Heart right ventricle (tissue), 16 donors: ENCODE results near the gene SLC25A21. TPM values are rescaled to one million over a fixed set of nuclear protein-coding genes. Genes with fewer than 3 reads are reported as not detected.

ENCODE experiments used
- ATAC-seq, 8 donors: fragments of 200-7000 bp; cut with Tn5 transposase; one replicate each; pipeline ENCODE4 v1.9.1; 2020; ENCODE audit warnings: mild to moderate bottlenecking in 8 of 8, moderate library complexity in 8 of 8, moderate number of reproducible peaks in 1 of 8
- DNase-seq, 2 donors: peaks; one replicate each; pipeline ENCODE4 v3.0.0-alpha.2; 2020
- H3K27ac ChIP-seq, 10 donors: fragments of 200-600 bp; sonication (generic) in 2 of 10; one replicate each; pipeline versions ENCODE4 v1.5.0 to v1.8.0; 2020 to 2022; ENCODE audit warnings: mild to moderate bottlenecking in 3 of 10
- H3K27me3 ChIP-seq, 7 donors: fragments of 200-600 bp; one replicate each; pipeline ENCODE4 v1.8.0; 2021 to 2022; ENCODE audit warnings: mild to moderate bottlenecking in 2 of 7
- H3K36me3 ChIP-seq, 9 donors: fragments of 200-600 bp; sonication (generic) in 1 of 9; one replicate each; pipeline versions ENCODE4 v1.5.0 to v1.8.0; 2020 to 2022; ENCODE audit warnings: mild to moderate bottlenecking in 2 of 9
- H3K4me1 ChIP-seq, 9 donors: fragments of 200-600 bp; sonication (generic) in 1 of 9; one replicate each; pipeline versions ENCODE4 v1.5.0 to v1.8.0; 2020 to 2022; ENCODE audit warnings: mild to moderate bottlenecking in 4 of 9
- H3K4me3 ChIP-seq, 10 donors: fragments of 200-600 bp; sonication (generic) in 2 of 10; one replicate each; pipeline versions ENCODE4 v1.5.0 to v1.8.0; 2020 to 2022; ENCODE audit warnings: mild to moderate bottlenecking in 7 of 10, moderate library complexity in 2 of 10
- H3K9me3 ChIP-seq, 11 donors: fragments of 200-600 bp in 10 of 11; sonication (generic) in 2 of 11; one replicate each; pipeline versions ENCODE4 v1.5.0 to v1.8.0; 2013 to 2022; ENCODE audit warnings: mild to moderate bottlenecking in 2 of 11, control low read depth in 1 of 11, moderate library complexity in 1 of 11
- CTCF ChIP-seq, 9 donors: fragments of 200-600 bp; sonication (generic) in 2 of 9; IDR thresholded peaks; one replicate each; pipeline versions ENCODE4 v1.5.0 to v1.8.0; 2021 to 2022; ENCODE audit warnings: antibody characterized with exemption in 9 of 9, mild to moderate bottlenecking in 5 of 9, moderate library complexity in 1 of 9
- WGBS, 2 donors: extraction: QIAGEN DNeasy Blood & Tissue Kit; methylation state at CpG; one replicate each; pipeline ENCODE4 v1.1.7; 2013; ENCODE audit warnings: inconsistent platforms in 1 of 2; 5-methylcytosine and 5-hydroxymethylcytosine counted together
- intact Hi-C, 10 donors: fragments of 100-400 bp; cut with DNase I; formaldehyde crosslinking; loops; one replicate each; pipeline versions ENCODE4 v1.11.1 to v1.14.2; 2022
- polyA plus RNA-seq, 2 donors: library from polyadenylated mRNA; stranded (reverse); fragments of 200-250 nt; gene quantifications; one replicate each; pipeline ENCODE4 v1.2.3, GENCODE V29; 2013
- total RNA-seq, 10 donors: library from RNA; stranded (reverse); fragmentation: NEBNext Ultra II Directional in 3 of 10; extraction: Animal tissue kit (Norgen Biotek cat#: 25700) in 3 of 10; gene quantifications; one replicate each; pipeline versions ENCODE4 v1.2.1 to v1.2.4, GENCODE V29; 2021 to 2023
- donor health status: Arrhythmogenic right ventricular cardiomyopathy.
- donor health status: ischemic (EF 13 %, LVEDD 7.1; RV severe dilation, severe dysfunction).
- donor health status: healthy with polysubstance abuse.
- donor health status: DM: no; HTN: yes; CAD: no.
- donor health status: DM: no; HTN: no; CAD: no.
- donor health status: ischemic (EF 25% LVEDD 6.9; RV normal size, moderate dysfunction).
- donor health status: ischemic (EF 25% LVEDD 5.7; RV mildly dilated, moderate dysfunction).
- donor health status: healthy.
- donor health status: DM: yes; HTN: yes; CAD: no.
- donor health status: Ischemic cardiomyopathy.
- donor health status: ischemic (EF 35%, LVEDD 5.7; RV mildly dilated, moderate dysfunction).
- donor health status: nonischemic (EF 11% LVEDD 7.7; RV severe dilation, severe dysfunction).
- donor health status: DM: yes; HTN: yes; CAD: no.
- donor health status: PGD.
- donor health status: ischemic (EF 29% LVEDD 5.4; RV normal size, mild dysfunction).
- donor health status: nonischemic (EF 23%, LVEDD 6.1; RV moderate dilation, normal function).

Gene SLC25A21
- total and polyA plus RNA-seq, 12 donors: 0.08 to 1.3 (median 0.34) TPM

- Histone ChIP-seq H3K4me3 (no peak overlapping the region), H3K36me3 (no peaks in the 10 kb centered on the region), H3K27me3 (peaks cover 0 to 11% (median 0%) of the 10 kb centered on the region in 7 donors), H3K27ac (no peak overlapping the region), H3K9me3 (peaks cover 0 to 18% (median 5%) of the 10 kb centered on the region in 11 donors), H3K4me1 (no peaks in the 10 kb centered on the region)
- ATAC-seq (no peak), DNase-seq (no peak)
- intact Hi-C loops: no loop called here
- 91 to 96% methylated on average over 3 of the region's 3 CpGs for WGBS, 2 donors
- TF ChIP-seq CTCF (IDR thresholded peaks at IDR 0.05): no peak
Measured at GRCh38 chr14:36751920-36752319, 420.5 kb downstream of the SLC25A21 start.

GRCh38 chr14:36751106-36751505 is 421.3 kb downstream of the SLC25A21 start:
- Histone ChIP-seq H3K27ac (no peak overlapping the region), H3K27me3 (peaks cover 0 to 11% (median 0%) of the 10 kb centered on the region in 7 donors), H3K4me3 (no peak overlapping the region), H3K4me1 (no peaks in the 10 kb centered on the region), H3K36me3 (no peaks in the 10 kb centered on the region), H3K9me3 (peaks cover 0 to 21% (median 5%) of the 10 kb centered on the region in 11 donors)
- TF ChIP-seq CTCF (IDR thresholded peaks at IDR 0.05): no peak
- ATAC-seq (no peak), DNase-seq (no peak)
- intact Hi-C loops: no loop called here

GRCh38 chr14:36750244-36750643 is 422.2 kb downstream of the SLC25A21 start:
- ATAC-seq (no peak), DNase-seq (no peak)
- peaks cover 0 to 11% (median 0%) of the 10 kb centered on the region in 7 donors for H3K27me3 ChIP-seq
- no peaks in the 10 kb centered on the region for H3K4me1 ChIP-seq
- no peaks in the 10 kb centered on the region for H3K36me3 ChIP-seq
- intact Hi-C loops: no loop called here
- H3K9me3 ChIP-seq: peaks cover 0 to 30% (median 5%) of the 10 kb centered on the region in 11 donors
- TF ChIP-seq CTCF (IDR thresholded peaks at IDR 0.05): no peak
- H3K27ac ChIP-seq: no peak overlapping the region
- WGBS, 2 donors: 61 to 69% methylated on average over 1 of the region's 1 CpG
- H3K4me3 ChIP-seq: no peak overlapping the region

- Histone ChIP-seq H3K36me3 (no peaks in the 10 kb centered on the region), H3K4me3 (no peak overlapping the region), H3K4me1 (no peaks in the 10 kb centered on the region), H3K9me3 (peaks cover 0 to 36% (median 5%) of the 10 kb centered on the region in 11 donors), H3K27me3 (peaks cover 0 to 11% (median 0%) of the 10 kb centered on the region in 7 donors), H3K27ac (no peak overlapping the region)
- WGBS, 2 donors: 67 to 68% methylated on average over 3 of the region's 3 CpGs
- DNase-seq (no peak), ATAC-seq (no peak)
- no peak for TF ChIP-seq CTCF (IDR thresholded peaks at IDR 0.05)
- intact Hi-C loops: no loop called here
Measured at GRCh38 chr14:36748610-36749213, 423.7 kb downstream of the SLC25A21 start.
